Endothelial cell of umbilical vein (primary cell): ENCODE data around the gene GAS7.

Source experiments
- EZH2 ChIP-seq: IDR thresholded peaks from 2 replicates; pipeline ENCODE4 v1.6.1; 2012; ENCODE audit warnings: borderline replicate concordance, low read depth, mild to moderate bottlenecking, moderate library complexity, low read length, inconsistent platforms; ENCODE audit not compliant: severe bottlenecking
- FOS ChIP-seq: IDR thresholded peaks from 2 replicates; pipeline ENCODE4 v1.6.1; 2011; ENCODE audit warnings: mild to moderate bottlenecking, low read length, moderate library complexity, borderline replicate concordance; ENCODE audit not compliant: insufficient read depth
- GATA2 ChIP-seq: IDR thresholded peaks from 2 replicates; pipeline ENCODE4 v1.7.0; 2011; ENCODE audit warnings: low read depth, mild to moderate bottlenecking, moderate library complexity, mixed read lengths, low read length; ENCODE audit not compliant: insufficient read length, insufficient read depth
- JUN ChIP-seq: IDR thresholded peaks from 2 replicates; pipeline ENCODE4 v1.6.1; 2011; ENCODE audit warnings: borderline replicate concordance, low read depth; ENCODE audit not compliant: insufficient read length, insufficient read depth
- MYC ChIP-seq: IDR thresholded peaks from one replicate; pipeline ENCODE4 v1.6.1; 2011; ENCODE audit warnings: mild to moderate bottlenecking, low read depth, low read length
- POLR2A ChIP-seq: IDR thresholded peaks from 2 replicates; pipeline ENCODE4 v1.6.1; 2012; ENCODE audit warnings: low read depth, mild to moderate bottlenecking, control low read depth, low read length
- POLR2AphosphoS5 ChIP-seq: IDR thresholded peaks from 2 replicates; pipeline ENCODE4 v1.6.1; 2012; ENCODE audit warnings: low read depth, mild to moderate bottlenecking, control low read depth, low read length, moderate library complexity; ENCODE audit not compliant: insufficient read depth
- TF ChIP-seq, protein P1 (sequence below), 2 donors: IDR thresholded peaks; 1 replicate in 1 of 2; 2 replicates in 1 of 2; pipeline ENCODE4 v1.5.1; 2011; ENCODE audit warnings: low read length in 2 of 2, mild to moderate bottlenecking in 2 of 2, moderate library complexity in 2 of 2, control low read depth in 1 of 2, inconsistent platforms in 1 of 2, low read depth in 1 of 2; ENCODE audit not compliant: insufficient read depth in 1 of 2; ENCODE audit errors: extremely low read depth in 1 of 2
- TF ChIP-seq, protein P2 (sequence below): IDR thresholded peaks from 2 replicates; pipeline ENCODE4 v1.6.1; 2011; ENCODE audit not compliant: insufficient read depth, insufficient read length

DNA sequence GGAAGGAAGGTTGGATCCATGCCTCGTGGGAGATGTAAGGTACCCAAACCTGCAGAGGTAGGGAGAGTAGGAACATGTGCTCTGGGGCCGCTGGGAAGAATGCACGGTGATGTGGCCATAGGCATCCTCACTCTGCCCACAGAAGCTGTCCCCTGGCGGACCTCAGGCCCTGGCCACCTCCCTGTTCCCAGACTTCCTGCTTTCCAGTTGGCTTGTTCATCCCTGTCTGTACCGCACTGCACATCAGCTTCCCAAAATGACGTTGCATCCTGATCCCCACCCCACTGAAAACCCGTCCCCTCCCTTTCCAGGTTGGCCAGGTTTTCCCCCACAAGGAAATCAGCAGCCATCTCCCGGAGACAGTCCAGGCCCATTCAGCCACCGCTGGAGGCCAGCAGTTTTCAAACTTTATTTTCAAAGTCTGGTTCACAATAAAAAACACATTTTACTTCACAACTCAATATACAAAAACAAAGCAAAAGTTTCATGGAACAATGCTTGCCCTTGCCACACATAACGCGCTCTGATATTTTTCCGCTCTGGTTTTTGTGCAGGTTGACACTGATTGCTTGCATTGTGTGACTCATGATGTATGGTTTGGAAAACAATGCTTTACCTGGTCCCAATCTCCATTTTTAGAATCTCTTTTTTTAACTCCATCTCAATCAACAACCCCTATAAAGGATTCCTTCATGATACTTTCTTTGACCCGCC lies 143.0 kb downstream of the GAS7 start:
- TF ChIP-seq POLR2A (no peak), POLR2AphosphoS5 (no peak), EZH2 (no peak), FOS (no peak), MYC (no peak), JUN (no peak), GATA2 (no peak)
- TF ChIP-seq, protein P1, sequence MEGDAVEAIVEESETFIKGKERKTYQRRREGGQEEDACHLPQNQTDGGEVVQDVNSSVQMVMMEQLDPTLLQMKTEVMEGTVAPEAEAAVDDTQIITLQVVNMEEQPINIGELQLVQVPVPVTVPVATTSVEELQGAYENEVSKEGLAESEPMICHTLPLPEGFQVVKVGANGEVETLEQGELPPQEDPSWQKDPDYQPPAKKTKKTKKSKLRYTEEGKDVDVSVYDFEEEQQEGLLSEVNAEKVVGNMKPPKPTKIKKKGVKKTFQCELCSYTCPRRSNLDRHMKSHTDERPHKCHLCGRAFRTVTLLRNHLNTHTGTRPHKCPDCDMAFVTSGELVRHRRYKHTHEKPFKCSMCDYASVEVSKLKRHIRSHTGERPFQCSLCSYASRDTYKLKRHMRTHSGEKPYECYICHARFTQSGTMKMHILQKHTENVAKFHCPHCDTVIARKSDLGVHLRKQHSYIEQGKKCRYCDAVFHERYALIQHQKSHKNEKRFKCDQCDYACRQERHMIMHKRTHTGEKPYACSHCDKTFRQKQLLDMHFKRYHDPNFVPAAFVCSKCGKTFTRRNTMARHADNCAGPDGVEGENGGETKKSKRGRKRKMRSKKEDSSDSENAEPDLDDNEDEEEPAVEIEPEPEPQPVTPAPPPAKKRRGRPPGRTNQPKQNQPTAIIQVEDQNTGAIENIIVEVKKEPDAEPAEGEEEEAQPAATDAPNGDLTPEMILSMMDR (IDR thresholded peaks at IDR 0.05; ENCODE audit: extremely low read depth in 1 of 2, insufficient read depth in 1 of 2, low read depth in 1 of 2, low read length in 2 of 2): no peak
- TF ChIP-seq, protein P2, sequence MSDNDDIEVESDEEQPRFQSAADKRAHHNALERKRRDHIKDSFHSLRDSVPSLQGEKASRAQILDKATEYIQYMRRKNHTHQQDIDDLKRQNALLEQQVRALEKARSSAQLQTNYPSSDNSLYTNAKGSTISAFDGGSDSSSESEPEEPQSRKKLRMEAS: no peak
